Stimulated activated naive CD8-positive, alpha-beta T cell treated with anti-CD3 and anti-CD28 coated beads, Interleukin-15, Interleukin-2, amounts not matched to agents 100 ng/mL and 50 ng/mL, for 24 hours (primary cell): ENCODE data around the gene TIGD6.

ENCODE experiments used
- H3K27ac Mint-ChIP-seq: one replicate; pipeline ENCODE4 v1.8.0; 2021; ENCODE audit warnings: mild to moderate bottlenecking, mixed read lengths
- H3K27me3 Mint-ChIP-seq: one replicate; pipeline ENCODE4 v1.8.0; 2021; ENCODE audit warnings: mixed read lengths
- H3K36me3 Mint-ChIP-seq: one replicate; pipeline ENCODE4 v1.8.0; 2021; ENCODE audit warnings: low read depth, mixed read lengths
- H3K4me1 Mint-ChIP-seq: one replicate; pipeline ENCODE4 v1.8.0; 2021; ENCODE audit warnings: low read depth, mixed read lengths
- H3K4me3 Mint-ChIP-seq: one replicate; pipeline ENCODE4 v1.8.0; 2021; ENCODE audit warnings: mild to moderate bottlenecking, mixed read lengths
- H3K9me3 Mint-ChIP-seq: one replicate; pipeline ENCODE4 v1.8.0; 2021; ENCODE audit warnings: mixed read lengths

The TIGD6 gene

GRCh38 chr5:149969181-149969930 is 31.1 kb downstream of the TIGD6 start:
- peaks cover 4% of the 10 kb centered on the region for H3K36me3 Mint-ChIP-seq
- no peak overlapping the region for H3K4me3 Mint-ChIP-seq
- H3K9me3 Mint-ChIP-seq, result no peaks in the 10 kb centered on the region
- H3K4me1 Mint-ChIP-seq, result no peaks in the 10 kb centered on the region
- H3K27me3 Mint-ChIP-seq, result no peaks in the 10 kb centered on the region
- no peak overlapping the region for H3K27ac Mint-ChIP-seq

- Mint-ChIP-seq H3K9me3 (no peaks in the 10 kb centered on the region), H3K4me1 (peaks cover 10% of the 10 kb centered on the region), H3K36me3 (peaks cover 7% of the 10 kb centered on the region), H3K4me3 (no peak overlapping the region), H3K27ac (no peak overlapping the region), H3K27me3 (no peaks in the 10 kb centered on the region)
These were observed 33.5 kb downstream of the TIGD6 start for GRCh38 chr5:149966946-149967345.

- Mint-ChIP-seq H3K27me3 (no peaks in the 10 kb centered on the region), H3K9me3 (no peaks in the 10 kb centered on the region), H3K27ac (no peak overlapping the region), H3K4me3 (no peak overlapping the region), H3K4me1 (peaks cover 31% of the 10 kb centered on the region), H3K36me3 (peaks cover 4% of the 10 kb centered on the region)
These were observed 36.7 kb downstream of the TIGD6 start for GRCh38 chr5:149963729-149964128.

- Mint-ChIP-seq H3K9me3 (no peaks in the 10 kb centered on the region), H3K4me3 (no peak overlapping the region), H3K27ac (peak overlapping the region; percentile 46), H3K4me1 (peaks cover 31% of the 10 kb centered on the region), H3K27me3 (no peaks in the 10 kb centered on the region), H3K36me3 (peaks cover 4% of the 10 kb centered on the region)
These were observed 37.7 kb downstream of the TIGD6 start for GRCh38 chr5:149962601-149963300.

- Mint-ChIP-seq H3K9me3 (no peaks in the 10 kb centered on the region), H3K27me3 (no peaks in the 10 kb centered on the region), H3K36me3 (peaks cover 4% of the 10 kb centered on the region), H3K4me3 (peak overlapping the region; percentile 88), H3K27ac (no peak overlapping the region), H3K4me1 (peaks cover 31% of the 10 kb centered on the region)
These were observed 38.5 kb downstream of the TIGD6 start for GRCh38 chr5:149961957-149962409.

- Mint-ChIP-seq H3K4me3 (peak overlapping the region; percentile 88), H3K4me1 (peaks cover 31% of the 10 kb centered on the region), H3K9me3 (no peaks in the 10 kb centered on the region), H3K27me3 (no peaks in the 10 kb centered on the region), H3K36me3 (peaks cover 4% of the 10 kb centered on the region), H3K27ac (no peak overlapping the region)
These were observed 39.2 kb downstream of the TIGD6 start for GRCh38 chr5:149961186-149961685.

- Mint-ChIP-seq H3K9me3 (no peaks in the 10 kb centered on the region), H3K4me3 (peak within 1 kb of the TSS; percentile 88), H3K36me3 (peaks cover 4% of the 10 kb centered on the region), H3K27ac (peak within 1 kb of the TSS; percentile 91), H3K4me1 (peaks cover 31% of the 10 kb centered on the region), H3K27me3 (no peaks in the 10 kb centered on the region)
These were observed 39.9 kb downstream of the TIGD6 start, which contains the start of gene SLC26A2 for GRCh38 chr5:149960272-149961185. Gene SLC26A2, plus strand, starts transcription at chr5:149960758. Its CDS starts 16,895 bp downstream, at chr5:149977653.

- Mint-ChIP-seq H3K27me3 (no peaks in the 10 kb centered on the region), H3K4me1 (peaks cover 31% of the 10 kb centered on the region), H3K4me3 (peak overlapping the region; percentile 88), H3K36me3 (peaks cover 4% of the 10 kb centered on the region), H3K27ac (peak overlapping the region; percentile 91), H3K9me3 (no peaks in the 10 kb centered on the region)
These were observed 40.8 kb downstream of the TIGD6 start for GRCh38 chr5:149959406-149960236.

- Mint-ChIP-seq H3K9me3 (no peaks in the 10 kb centered on the region), H3K27me3 (no peaks in the 10 kb centered on the region), H3K27ac (no peak overlapping the region), H3K4me1 (peaks cover 30% of the 10 kb centered on the region), H3K4me3 (no peak overlapping the region), H3K36me3 (peaks cover 3% of the 10 kb centered on the region)
These were observed 42.6 kb downstream of the TIGD6 start for GRCh38 chr5:149957855-149958254.

- Mint-ChIP-seq H3K27me3 (no peaks in the 10 kb centered on the region), H3K9me3 (no peaks in the 10 kb centered on the region), H3K36me3 (no peaks in the 10 kb centered on the region), H3K4me3 (no peak overlapping the region), H3K4me1 (peaks cover 19% of the 10 kb centered on the region), H3K27ac (no peak overlapping the region)
These were observed 43.8 kb downstream of the TIGD6 start for GRCh38 chr5:149956685-149957084.

- Mint-ChIP-seq H3K27me3 (peaks cover 2% of the 10 kb centered on the region), H3K27ac (no peak overlapping the region), H3K4me1 (peaks cover 7% of the 10 kb centered on the region), H3K9me3 (no peaks in the 10 kb centered on the region), H3K4me3 (no peak overlapping the region), H3K36me3 (no peaks in the 10 kb centered on the region)
These were observed 45.7 kb downstream of the TIGD6 start for GRCh38 chr5:149954798-149955197.

- H3K9me3 Mint-ChIP-seq, result no peaks in the 10 kb centered on the region
- no peaks in the 10 kb centered on the region for H3K4me1 Mint-ChIP-seq
- peaks cover 7% of the 10 kb centered on the region for H3K27me3 Mint-ChIP-seq
- H3K27ac Mint-ChIP-seq, result no peak overlapping the region
- no peaks in the 10 kb centered on the region for H3K36me3 Mint-ChIP-seq
- H3K4me3 Mint-ChIP-seq, result no peak overlapping the region
These were observed 46.9 kb downstream of the TIGD6 start for GRCh38 chr5:149953436-149954121.

GRCh38 chr5:149951138-149951749 is 49.2 kb downstream of the TIGD6 start:
- Mint-ChIP-seq H3K27me3 (peaks cover 7% of the 10 kb centered on the region), H3K27ac (no peak overlapping the region), H3K4me3 (no peak overlapping the region), H3K9me3 (no peaks in the 10 kb centered on the region), H3K4me1 (no peaks in the 10 kb centered on the region), H3K36me3 (no peaks in the 10 kb centered on the region)
